ENCODE data around the gene EFCAB6. TPM values are rescaled to one million over a fixed set of nuclear protein-coding genes. Genes with fewer than 3 reads are reported as not detected.

EFCAB6 gene
- total and polyA plus RNA-seq, 7 donors, result 0.07 to 0.84 (median 0.50) TPM

- DNase-seq (no peak), ATAC-seq (no peak)
- Histone ChIP-seq H3K4me3 (no peak overlapping the region), H3K9me3 (no peaks in the 10 kb centered on the region), H3K4me1 (no peaks in the 10 kb centered on the region), H3K36me3 (ENCODE audit: insufficient read depth in 1 of 2, low read depth in 1 of 2) (no peaks in the 10 kb centered on the region), H3K27ac (no peak overlapping the region), H3K27me3 (ENCODE audit: insufficient read depth in 3 of 3, low read length in 2 of 3) (no peaks in the 10 kb centered on the region)
- intact Hi-C loops (cut with DNase I), result no loop called here
- no peak for TF ChIP-seq CTCF (IDR thresholded peaks at IDR 0.05)
- 88 to 89% (median 88%) methylated on average over 3 of the region's 3 CpGs for WGBS, 3 donors
Measured at GRCh38 chr22:43782448-43782847, 29.7 kb downstream of the EFCAB6 start.

GRCh38 chr22:43777286-43777685, 34.8 kb downstream of the EFCAB6 start:
- intact Hi-C loops (cut with DNase I), result no loop called here
- WGBS, 3 donors, result 30 to 44% (median 42%) methylated on average over 4 of the region's 4 CpGs
- Histone ChIP-seq H3K27ac (no peak overlapping the region), H3K9me3 (no peaks in the 10 kb centered on the region), H3K27me3 (ENCODE audit: insufficient read depth in 3 of 3, low read length in 2 of 3) (no peaks in the 10 kb centered on the region), H3K4me3 (no peak overlapping the region), H3K4me1 (no peaks in the 10 kb centered on the region), H3K36me3 (ENCODE audit: insufficient read depth in 1 of 2, low read depth in 1 of 2) (no peaks in the 10 kb centered on the region)
- TF ChIP-seq CTCF (IDR thresholded peaks at IDR 0.05), result no peak
- ATAC-seq (peak in 2 of 4 donors; percentile 17 to 46), DNase-seq (no peak)

- WGBS, 3 donors, result 72 to 80% (median 75%) methylated on average over 9 of the region's 9 CpGs
- H3K9me3 ChIP-seq, result no peaks in the 10 kb centered on the region
Measured at GRCh38 chr22:43776081-43776670, 35.9 kb downstream of the EFCAB6 start.

GRCh38 chr22:43774318-43774915, 37.7 kb downstream of the EFCAB6 start:
- ATAC-seq (no peak), DNase-seq (no peak)
- H3K4me3 ChIP-seq, result no peak overlapping the region
- 87 to 90% (median 88%) methylated on average over 21 of the region's 21 CpGs for WGBS, 3 donors
- H3K27ac ChIP-seq, result no peak overlapping the region
- H3K4me1 ChIP-seq, result no peaks in the 10 kb centered on the region
- H3K36me3 ChIP-seq (ENCODE audit: insufficient read depth in 1 of 2, low read depth in 1 of 2), result no peaks in the 10 kb centered on the region
- intact Hi-C loops (cut with DNase I), result no loop called here
- H3K9me3 ChIP-seq, result no peaks in the 10 kb centered on the region
- no peaks in the 10 kb centered on the region for H3K27me3 ChIP-seq (ENCODE audit: insufficient read depth in 3 of 3, low read length in 2 of 3)
- TF ChIP-seq CTCF (IDR thresholded peaks at IDR 0.05), result no peak

More at GRCh38 chr22:43776081-43776670, 35.9 kb downstream of the EFCAB6 start:
- no peaks in the 10 kb centered on the region for H3K27me3 ChIP-seq (ENCODE audit: insufficient read depth in 3 of 3, low read length in 2 of 3)
- no peak for TF ChIP-seq CTCF (IDR thresholded peaks at IDR 0.05)
- ATAC-seq (no peak), DNase-seq (no peak)
- no peak overlapping the region for H3K4me3 ChIP-seq
- intact Hi-C loops (cut with DNase I), result no loop called here
- no peaks in the 10 kb centered on the region for H3K4me1 ChIP-seq
- no peak overlapping the region for H3K27ac ChIP-seq
- no peaks in the 10 kb centered on the region for H3K36me3 ChIP-seq (ENCODE audit: insufficient read depth in 1 of 2, low read depth in 1 of 2)

- intact Hi-C loops (cut with DNase I), result no loop called here
- no peak overlapping the region for H3K27ac ChIP-seq
- 48 to 67% (median 53%) methylated on average over 6 of the region's 6 CpGs for WGBS, 3 donors
- H3K4me3 ChIP-seq, result no peak overlapping the region
- no peak for DNase-seq
- no peaks in the 10 kb centered on the region for H3K4me1 ChIP-seq
- ATAC-seq, result no peak
- TF ChIP-seq CTCF (IDR thresholded peaks at IDR 0.05), result no peak
- H3K36me3 ChIP-seq (ENCODE audit: insufficient read depth in 1 of 2, low read depth in 1 of 2), result no peaks in the 10 kb centered on the region
- H3K9me3 ChIP-seq, result no peaks in the 10 kb centered on the region
- H3K27me3 ChIP-seq (ENCODE audit: insufficient read depth in 3 of 3, low read length in 2 of 3), result no peaks in the 10 kb centered on the region
Measured at GRCh38 chr22:43772831-43773230, 39.3 kb downstream of the EFCAB6 start.

Data from psoas muscle (tissue), 8 donors.